ENCODE measurements around the gene APP. TPM values are rescaled to one million over a fixed set of nuclear protein-coding genes. Genes with fewer than 3 reads are reported as not detected.

Gene APP
- total and polyA plus RNA-seq, 3 donors from 2014 or later: 390 to 670 (median 409) TPM

DNA sequence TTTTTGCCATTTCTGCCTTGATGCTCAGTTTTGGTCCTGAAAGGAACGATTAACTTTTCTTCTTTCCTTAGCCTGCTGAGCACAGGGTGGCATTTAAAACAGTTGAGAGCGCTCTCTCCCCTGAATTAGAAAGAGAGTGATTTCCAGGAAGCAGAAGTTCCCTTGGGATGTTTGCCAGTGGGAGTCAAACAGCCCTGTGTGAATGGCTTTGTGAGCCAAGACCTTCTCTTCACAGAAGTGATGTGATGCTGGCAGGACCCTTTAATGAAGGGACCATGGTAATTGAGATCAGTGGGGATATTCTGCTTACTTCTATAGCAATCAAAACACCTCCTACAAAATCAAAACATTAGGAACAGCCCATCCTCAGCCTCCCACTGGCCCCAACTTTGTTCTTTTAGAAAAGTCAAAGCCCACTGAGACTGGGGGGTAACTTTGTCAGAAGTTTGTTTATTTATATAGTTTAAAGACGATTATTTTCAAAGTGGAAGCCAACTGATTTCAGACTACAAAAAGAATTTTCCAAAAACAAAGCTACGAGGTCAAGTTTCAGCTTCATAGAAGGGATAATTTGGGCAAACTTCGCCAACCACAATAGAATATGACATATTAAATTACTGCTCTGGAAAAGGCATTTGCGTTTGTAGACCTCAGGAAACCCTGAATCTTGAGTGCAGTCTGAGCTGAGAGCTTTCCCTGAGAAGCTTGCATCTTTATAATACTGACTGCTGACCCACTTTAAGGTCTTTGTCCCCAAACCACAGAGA is 313.1 kb downstream of the APP start:
- intact Hi-C loops (cut with DNase I; ENCODE audit: low total_unique reads): no loop called here

DNA sequence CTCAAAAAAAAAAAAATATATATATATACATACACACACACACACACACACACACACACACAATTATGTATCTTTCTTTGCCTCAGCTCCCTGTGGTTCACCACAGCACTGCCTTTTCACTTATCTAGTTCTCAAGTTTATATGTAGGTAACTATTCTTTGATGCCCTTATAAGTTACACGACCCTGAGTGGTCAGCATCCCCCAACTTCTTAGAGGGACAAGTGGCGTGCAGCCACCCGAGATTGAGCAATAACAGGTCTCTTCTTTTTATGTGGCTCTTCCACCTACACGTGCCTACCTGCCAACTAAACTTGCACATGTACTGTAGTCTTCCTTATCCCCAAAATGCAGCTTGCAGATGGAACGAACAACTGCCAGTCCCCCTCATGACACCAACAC is 315.0 kb downstream of the APP start:
- Histone ChIP-seq H3K27me3 (no peaks in the 10 kb centered on the region), H3K27ac (no peak overlapping the region), H3K36me3 (ENCODE audit: low read depth, missing control alignments) (no peaks in the 10 kb centered on the region), H3K4me3 (no peak overlapping the region), H3K4me1 (no peaks in the 10 kb centered on the region), H3K9me3 (no peaks in the 10 kb centered on the region)
- TF ChIP-seq, protein P1, sequence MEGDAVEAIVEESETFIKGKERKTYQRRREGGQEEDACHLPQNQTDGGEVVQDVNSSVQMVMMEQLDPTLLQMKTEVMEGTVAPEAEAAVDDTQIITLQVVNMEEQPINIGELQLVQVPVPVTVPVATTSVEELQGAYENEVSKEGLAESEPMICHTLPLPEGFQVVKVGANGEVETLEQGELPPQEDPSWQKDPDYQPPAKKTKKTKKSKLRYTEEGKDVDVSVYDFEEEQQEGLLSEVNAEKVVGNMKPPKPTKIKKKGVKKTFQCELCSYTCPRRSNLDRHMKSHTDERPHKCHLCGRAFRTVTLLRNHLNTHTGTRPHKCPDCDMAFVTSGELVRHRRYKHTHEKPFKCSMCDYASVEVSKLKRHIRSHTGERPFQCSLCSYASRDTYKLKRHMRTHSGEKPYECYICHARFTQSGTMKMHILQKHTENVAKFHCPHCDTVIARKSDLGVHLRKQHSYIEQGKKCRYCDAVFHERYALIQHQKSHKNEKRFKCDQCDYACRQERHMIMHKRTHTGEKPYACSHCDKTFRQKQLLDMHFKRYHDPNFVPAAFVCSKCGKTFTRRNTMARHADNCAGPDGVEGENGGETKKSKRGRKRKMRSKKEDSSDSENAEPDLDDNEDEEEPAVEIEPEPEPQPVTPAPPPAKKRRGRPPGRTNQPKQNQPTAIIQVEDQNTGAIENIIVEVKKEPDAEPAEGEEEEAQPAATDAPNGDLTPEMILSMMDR (IDR thresholded peaks at IDR 0.05): no peak
- TF ChIP-seq POLR2A (IDR thresholded peaks at IDR 0.05): no peak
- WGBS, 2 donors: 87 to 92% methylated on average over 5 of the region's 5 CpGs
- intact Hi-C loops (cut with DNase I; ENCODE audit: low total_unique reads): no loop called here
- DNase-seq: no peak

More for the DNA sequence above, 313.1 kb downstream of the APP start:
- no peak overlapping the region for H3K4me3 ChIP-seq
- H3K27ac ChIP-seq: no peak overlapping the region
- TF ChIP-seq, protein P1 (IDR thresholded peaks at IDR 0.05): no peak
- TF ChIP-seq POLR2A (IDR thresholded peaks at IDR 0.05): no peak
- no peak for DNase-seq
- WGBS, 2 donors: 51 to 58% methylated on average over 6 of the region's 6 CpGs
- H3K27me3 ChIP-seq: no peaks in the 10 kb centered on the region
- H3K4me1 ChIP-seq: no peaks in the 10 kb centered on the region
- H3K36me3 ChIP-seq (ENCODE audit: low read depth, missing control alignments): no peaks in the 10 kb centered on the region
- no peaks in the 10 kb centered on the region for H3K9me3 ChIP-seq

DNA sequence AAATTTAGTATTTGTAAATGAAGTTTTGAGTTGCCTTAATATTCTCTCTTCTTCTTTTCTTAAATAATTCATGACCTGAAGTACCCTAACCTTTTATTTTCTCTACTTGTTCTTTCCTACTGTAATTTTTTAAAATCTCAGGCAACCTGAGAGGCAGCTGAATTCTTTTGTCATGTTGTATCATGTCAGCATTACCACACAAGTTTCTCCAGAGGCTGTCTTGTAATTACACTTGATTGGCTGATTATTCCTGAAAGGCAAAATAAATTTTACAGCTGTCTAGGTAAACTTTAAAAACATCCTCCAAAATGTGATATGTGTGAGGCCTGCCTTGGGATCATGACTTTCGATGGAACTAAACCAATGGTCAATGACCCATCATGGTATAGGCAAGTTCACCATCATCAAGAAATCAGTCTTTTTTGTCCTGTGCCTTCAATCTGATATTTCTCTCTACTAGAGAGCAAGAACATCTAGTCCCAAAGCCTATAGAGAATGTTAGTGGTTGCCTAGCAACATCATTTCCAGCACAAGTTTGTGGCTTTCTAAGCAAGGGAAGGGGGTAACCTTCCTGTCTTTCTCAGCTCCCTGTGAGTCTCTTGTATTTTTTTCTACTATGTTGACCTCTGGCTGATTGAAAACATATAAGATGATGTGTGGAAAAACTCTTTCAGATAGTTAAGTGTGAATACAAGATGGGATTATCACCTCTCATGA is 320.3 kb downstream of the APP start:
- Histone ChIP-seq H3K9me3 (no peaks in the 10 kb centered on the region), H3K4me1 (no peaks in the 10 kb centered on the region), H3K36me3 (ENCODE audit: low read depth, missing control alignments) (no peaks in the 10 kb centered on the region), H3K27ac (no peak overlapping the region), H3K27me3 (no peaks in the 10 kb centered on the region), H3K4me3 (no peak overlapping the region)
- DNase-seq: no peak
- intact Hi-C loops (cut with DNase I; ENCODE audit: low total_unique reads): no loop called here
- no peak for TF ChIP-seq POLR2A (IDR thresholded peaks at IDR 0.05)
- TF ChIP-seq, protein P1 (IDR thresholded peaks at IDR 0.05): no peak
- 97 to 100% methylated on average over 1 of the region's 1 CpG for WGBS, 2 donors

DNA sequence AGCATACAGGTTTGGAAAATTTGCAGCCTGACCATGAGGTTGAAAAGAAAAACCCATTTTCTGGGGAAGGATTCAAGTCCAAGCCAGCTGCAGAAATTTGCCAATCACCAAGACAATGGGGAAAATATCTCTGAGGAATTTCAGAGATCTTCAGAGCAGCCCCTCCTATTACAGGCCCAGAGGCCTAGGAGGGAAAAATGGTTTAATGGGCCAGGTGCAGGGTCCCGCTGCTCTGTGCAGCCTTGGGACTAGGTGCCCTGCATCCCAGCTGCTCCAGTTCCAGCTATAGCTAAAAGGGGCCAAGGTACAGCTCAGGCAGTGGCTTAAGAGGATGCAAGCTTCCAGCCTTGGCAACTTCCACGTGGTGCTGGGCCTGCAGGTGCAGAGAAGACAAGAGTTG is 322.3 kb downstream of the APP start:
- Histone ChIP-seq H3K4me3 (no peak overlapping the region), H3K27ac (no peak overlapping the region), H3K4me1 (no peaks in the 10 kb centered on the region), H3K27me3 (no peaks in the 10 kb centered on the region), H3K9me3 (no peaks in the 10 kb centered on the region), H3K36me3 (ENCODE audit: low read depth, missing control alignments) (no peaks in the 10 kb centered on the region)
- WGBS, 2 donors: 54 to 80% methylated on average over 2 of the region's 2 CpGs
- TF ChIP-seq POLR2A (IDR thresholded peaks at IDR 0.05): no peak
- TF ChIP-seq, protein P1 (IDR thresholded peaks at IDR 0.05): no peak
- intact Hi-C loops (cut with DNase I; ENCODE audit: low total_unique reads): no loop called here
- no peak for DNase-seq
